Ovary (tissue), 3 donors: ENCODE data around the gene FNTB.

ENCODE experiments used
- EP300 ChIP-seq: sonication (generic); formaldehyde crosslinking; IDR thresholded peaks from one replicate; pipeline ENCODE4 v1.6.1; 2017; ENCODE audit warnings: antibody characterized with exemption
- POLR2A ChIP-seq: fragments of 450-650 bp; IDR thresholded peaks from one replicate; pipeline ENCODE4 v1.6.1; 2017; ENCODE audit warnings: antibody characterized with exemption, mild to moderate bottlenecking, moderate library complexity
- TF ChIP-seq, protein P1 (sequence below), 3 donors: fragments of 450-650 bp in 2 of 3; fragments of 200-600 bp in 1 of 3; IDR thresholded peaks; one replicate each; pipeline versions ENCODE4 v1.5.1 to v1.8.0; 2016 to 2022; ENCODE audit warnings: antibody characterized with exemption in 3 of 3, mild to moderate bottlenecking in 1 of 3
- donor health status: DM: no; HTN: no; CAD: no.

DNA sequence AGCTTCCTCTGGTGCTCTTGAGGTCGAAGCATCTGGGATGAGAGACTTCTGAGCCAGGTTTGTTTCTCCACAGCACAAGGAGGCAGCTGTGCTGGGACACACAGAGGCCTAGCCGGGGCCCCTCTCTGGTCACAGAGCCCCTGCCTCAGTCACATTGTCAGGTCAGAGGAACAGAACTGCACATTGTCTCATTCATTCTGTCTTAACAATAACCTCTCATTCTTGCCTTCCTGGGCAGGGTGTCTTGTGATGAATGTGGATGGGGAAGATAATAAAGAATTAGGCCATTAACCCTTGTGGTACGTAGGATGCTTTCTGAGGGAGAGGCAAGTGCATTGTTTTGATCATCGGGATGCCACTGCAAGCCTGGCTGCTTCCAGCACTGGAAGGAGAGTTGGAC, 29.8 kb downstream of the FNTB start:
- TF ChIP-seq, protein P1, sequence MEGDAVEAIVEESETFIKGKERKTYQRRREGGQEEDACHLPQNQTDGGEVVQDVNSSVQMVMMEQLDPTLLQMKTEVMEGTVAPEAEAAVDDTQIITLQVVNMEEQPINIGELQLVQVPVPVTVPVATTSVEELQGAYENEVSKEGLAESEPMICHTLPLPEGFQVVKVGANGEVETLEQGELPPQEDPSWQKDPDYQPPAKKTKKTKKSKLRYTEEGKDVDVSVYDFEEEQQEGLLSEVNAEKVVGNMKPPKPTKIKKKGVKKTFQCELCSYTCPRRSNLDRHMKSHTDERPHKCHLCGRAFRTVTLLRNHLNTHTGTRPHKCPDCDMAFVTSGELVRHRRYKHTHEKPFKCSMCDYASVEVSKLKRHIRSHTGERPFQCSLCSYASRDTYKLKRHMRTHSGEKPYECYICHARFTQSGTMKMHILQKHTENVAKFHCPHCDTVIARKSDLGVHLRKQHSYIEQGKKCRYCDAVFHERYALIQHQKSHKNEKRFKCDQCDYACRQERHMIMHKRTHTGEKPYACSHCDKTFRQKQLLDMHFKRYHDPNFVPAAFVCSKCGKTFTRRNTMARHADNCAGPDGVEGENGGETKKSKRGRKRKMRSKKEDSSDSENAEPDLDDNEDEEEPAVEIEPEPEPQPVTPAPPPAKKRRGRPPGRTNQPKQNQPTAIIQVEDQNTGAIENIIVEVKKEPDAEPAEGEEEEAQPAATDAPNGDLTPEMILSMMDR (IDR thresholded peaks at IDR 0.05) = no peak
- TF ChIP-seq EP300 = no peak
- no peak for TF ChIP-seq POLR2A
